Measurements from ENCODE around the gene IL1RL1.

Gene IL1RL1

DNA sequence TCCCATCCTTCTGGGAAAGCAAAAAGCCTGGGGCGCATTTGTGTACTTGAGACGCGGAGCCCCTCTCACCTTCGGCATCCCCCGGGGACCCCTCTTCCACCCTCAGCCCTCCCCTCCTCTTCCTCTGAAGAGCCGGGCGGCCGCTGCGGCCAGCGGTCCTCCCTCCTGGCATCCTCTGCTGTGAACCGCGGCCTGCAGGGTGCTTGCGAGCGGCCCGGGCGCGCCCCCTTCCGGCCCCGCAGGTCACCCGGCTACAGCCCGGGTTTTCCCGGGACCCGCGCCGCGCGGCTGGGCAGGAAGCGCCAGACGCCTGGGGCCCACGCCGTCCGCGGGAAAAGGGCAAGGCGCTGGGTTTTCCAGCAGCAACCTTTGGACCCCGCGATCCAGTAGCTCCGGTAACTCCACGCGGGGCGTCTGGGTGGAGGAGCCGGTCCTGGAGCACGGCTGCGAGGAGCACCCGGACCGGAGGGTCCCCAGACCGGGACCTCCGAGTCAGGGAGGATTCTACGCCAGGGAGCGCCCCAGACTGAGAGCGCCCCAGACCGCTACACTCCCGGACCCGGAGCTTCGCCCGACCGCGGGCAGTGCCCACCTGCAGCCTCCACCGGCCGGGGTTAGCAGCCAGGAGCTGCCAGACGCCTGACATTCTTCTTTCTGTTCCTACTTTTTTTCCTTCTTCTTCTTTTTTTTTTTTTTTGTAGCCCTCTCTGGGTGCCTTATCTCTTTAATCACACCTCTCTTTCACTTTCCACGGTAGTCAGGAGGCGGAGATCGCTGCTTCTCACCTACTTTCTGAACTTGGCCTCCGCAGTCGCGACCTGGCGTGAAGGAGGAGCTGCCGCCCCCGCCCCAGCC lies 44.4 kb downstream of the IL1RL1 start, which contains the start of gene IL18R1:
IL18R1 (plus strand) TSS at position 271 of the 855 bp plus-strand sequence. CDS start 6,865 bp downstream, outside the sequence.
- H3K4me1 Mint-ChIP-seq (ENCODE audit: low read depth in 2 of 2): peaks cover 27 to 39% of the 10 kb centered on the region in 2 donors
- H3K9me3 Mint-ChIP-seq: no peaks in the 10 kb centered on the region
- peaks cover 17% of the 10 kb centered on the region for H3K36me3 Mint-ChIP-seq (ENCODE audit: insufficient read depth)
- peak; percentile 88 for ATAC-seq (replicated peaks)
- H3K27me3 Mint-ChIP-seq: no peaks in the 10 kb centered on the region
- H3K27ac Mint-ChIP-seq: peak within 1 kb of the TSS; percentile 97 to 99
- DNase-seq: peak; percentile 51 to 58 (median 51)
- H3K4me3 Mint-ChIP-seq: peak within 1 kb of the TSS; percentile 98

DNA sequence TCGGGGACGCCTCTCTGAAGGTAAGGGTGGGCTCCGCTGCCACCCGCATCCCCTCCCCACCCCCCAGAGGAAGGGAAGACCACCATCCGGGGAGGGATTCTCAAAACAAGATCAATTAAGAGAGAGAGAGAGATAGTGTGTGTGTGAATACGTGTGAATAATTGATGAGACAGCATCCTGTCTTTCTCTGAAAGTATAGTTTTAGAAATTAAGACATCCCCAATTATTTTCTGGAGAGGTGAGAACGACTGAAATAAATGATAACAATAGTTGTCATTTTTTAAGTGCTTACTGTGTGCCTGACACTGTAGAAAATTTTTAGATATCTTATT lies 45.0 kb downstream of the IL1RL1 start:
- Mint-ChIP-seq H3K27me3 (no peaks in the 10 kb centered on the region), H3K27ac (peak overlapping the region; percentile 97 to 99), H3K4me3 (peak overlapping the region; percentile 98), H3K9me3 (no peaks in the 10 kb centered on the region), H3K4me1 (ENCODE audit: low read depth in 2 of 2) (peaks cover 30 to 41% of the 10 kb centered on the region in 2 donors), H3K36me3 (ENCODE audit: insufficient read depth) (peaks cover 17% of the 10 kb centered on the region)
- no peak for DNase-seq
- peak; percentile 20 for ATAC-seq (replicated peaks)

DNA sequence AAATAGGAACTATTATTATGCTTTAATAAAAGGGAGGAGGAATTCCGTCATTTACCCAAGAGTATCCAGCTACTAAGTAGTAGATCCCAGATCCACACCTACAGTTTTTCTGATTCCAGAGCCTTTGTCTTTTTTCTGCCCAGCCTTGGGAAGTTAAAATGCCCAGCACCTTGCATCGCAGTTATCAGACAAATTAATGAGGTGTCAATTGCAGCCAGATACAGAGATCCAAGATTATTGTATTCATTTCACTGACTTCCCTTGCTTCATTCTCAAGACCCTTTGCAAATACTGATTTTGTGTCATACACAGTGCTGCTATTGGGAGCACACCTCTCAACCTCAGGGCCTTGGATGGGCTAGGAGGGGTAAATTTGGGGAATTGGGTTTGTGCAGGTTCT lies 45.4 kb downstream of the IL1RL1 start:
- Mint-ChIP-seq H3K4me3 (peak overlapping the region; percentile 98), H3K27me3 (no peaks in the 10 kb centered on the region), H3K4me1 (ENCODE audit: low read depth in 2 of 2) (peaks cover 34 to 44% of the 10 kb centered on the region in 2 donors), H3K36me3 (ENCODE audit: insufficient read depth) (peaks cover 17% of the 10 kb centered on the region), H3K9me3 (no peaks in the 10 kb centered on the region), H3K27ac (peak overlapping the region; percentile 97 to 99)
- ATAC-seq (replicated peaks) (no peak), DNase-seq (no peak)

DNA sequence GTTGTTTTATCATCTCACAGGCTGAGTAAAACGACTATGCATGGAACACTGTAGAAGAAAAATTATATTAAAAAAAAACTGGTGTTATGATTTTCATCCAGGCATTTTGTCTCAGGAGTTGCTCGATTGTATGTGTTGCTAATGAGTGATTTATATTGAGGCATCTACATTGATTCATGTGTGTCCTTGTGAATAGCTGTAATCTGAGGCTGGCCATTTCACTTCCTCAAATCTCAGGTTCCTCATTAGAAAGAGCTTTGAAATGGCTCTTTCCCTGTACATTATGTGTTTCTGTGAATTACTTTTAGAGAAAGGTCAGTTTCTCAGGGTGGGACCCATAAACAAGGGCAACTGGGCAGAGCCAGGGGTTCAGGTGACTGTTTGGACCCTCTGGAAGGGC lies 46.6 kb downstream of the IL1RL1 start:
- Mint-ChIP-seq H3K9me3 (no peaks in the 10 kb centered on the region), H3K27ac (peak overlapping the region; percentile 97 to 99), H3K36me3 (ENCODE audit: insufficient read depth) (peaks cover 29% of the 10 kb centered on the region), H3K4me1 (ENCODE audit: low read depth in 2 of 2) (peaks cover 37 to 47% of the 10 kb centered on the region in 2 donors), H3K4me3 (peak overlapping the region; percentile 98), H3K27me3 (no peaks in the 10 kb centered on the region)
- ATAC-seq (replicated peaks) (no peak), DNase-seq (no peak)

DNA sequence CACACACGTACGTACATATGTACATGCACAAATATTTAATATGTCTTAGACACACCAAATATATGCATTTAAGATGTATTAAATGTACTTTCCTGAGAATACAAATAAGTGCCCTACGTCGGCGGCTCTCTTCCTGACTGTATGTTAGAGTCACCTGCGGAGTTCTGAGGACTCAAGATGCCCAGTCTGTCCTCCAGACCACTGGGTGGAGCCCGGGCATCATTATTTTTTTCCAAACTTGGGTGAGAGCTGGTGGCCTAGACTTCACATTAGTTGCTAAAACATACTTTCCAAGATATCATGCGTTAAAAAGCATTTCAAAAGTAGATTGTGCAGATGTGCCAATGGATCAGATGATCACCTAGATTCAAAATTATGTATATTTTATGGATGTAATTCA lies 47.1 kb downstream of the IL1RL1 start:
- H3K9me3 Mint-ChIP-seq: no peaks in the 10 kb centered on the region
- H3K27me3 Mint-ChIP-seq: no peaks in the 10 kb centered on the region
- ATAC-seq (replicated peaks): no peak
- H3K4me1 Mint-ChIP-seq (ENCODE audit: low read depth in 2 of 2): peaks cover 37 to 47% of the 10 kb centered on the region in 2 donors
- peak overlapping the region; percentile 97 to 99 for H3K27ac Mint-ChIP-seq
- peaks cover 34% of the 10 kb centered on the region for H3K36me3 Mint-ChIP-seq (ENCODE audit: insufficient read depth)
- peak overlapping the region; percentile 98 for H3K4me3 Mint-ChIP-seq
- no peak for DNase-seq

DNA sequence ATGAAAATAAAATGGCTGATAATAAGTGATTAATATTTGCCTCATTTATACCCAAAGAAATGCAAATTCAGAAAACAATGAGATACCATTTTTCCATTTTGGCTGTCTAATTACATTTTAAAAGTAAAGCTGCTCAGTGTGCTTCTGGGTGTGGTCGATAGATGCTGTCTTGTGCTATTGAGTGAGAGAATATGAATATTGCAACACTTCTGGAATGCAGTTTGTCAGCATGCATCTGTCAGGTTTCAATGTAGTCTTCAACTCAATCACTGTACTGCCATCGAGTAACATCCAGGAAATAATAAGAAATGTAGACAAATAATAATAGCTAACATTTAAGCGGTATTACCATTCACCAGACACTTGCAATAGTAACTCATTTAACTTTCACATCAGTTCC lies 48.2 kb downstream of the IL1RL1 start:
- DNase-seq (no peak), ATAC-seq (replicated peaks) (no peak)
- Mint-ChIP-seq H3K9me3 (no peaks in the 10 kb centered on the region), H3K36me3 (ENCODE audit: insufficient read depth) (peaks cover 34% of the 10 kb centered on the region), H3K4me3 (peak overlapping the region; percentile 98), H3K27me3 (no peaks in the 10 kb centered on the region), H3K27ac (peak overlapping the region; percentile 52 to 97), H3K4me1 (ENCODE audit: low read depth in 2 of 2) (peaks cover 37 to 49% of the 10 kb centered on the region in 2 donors)

DNA sequence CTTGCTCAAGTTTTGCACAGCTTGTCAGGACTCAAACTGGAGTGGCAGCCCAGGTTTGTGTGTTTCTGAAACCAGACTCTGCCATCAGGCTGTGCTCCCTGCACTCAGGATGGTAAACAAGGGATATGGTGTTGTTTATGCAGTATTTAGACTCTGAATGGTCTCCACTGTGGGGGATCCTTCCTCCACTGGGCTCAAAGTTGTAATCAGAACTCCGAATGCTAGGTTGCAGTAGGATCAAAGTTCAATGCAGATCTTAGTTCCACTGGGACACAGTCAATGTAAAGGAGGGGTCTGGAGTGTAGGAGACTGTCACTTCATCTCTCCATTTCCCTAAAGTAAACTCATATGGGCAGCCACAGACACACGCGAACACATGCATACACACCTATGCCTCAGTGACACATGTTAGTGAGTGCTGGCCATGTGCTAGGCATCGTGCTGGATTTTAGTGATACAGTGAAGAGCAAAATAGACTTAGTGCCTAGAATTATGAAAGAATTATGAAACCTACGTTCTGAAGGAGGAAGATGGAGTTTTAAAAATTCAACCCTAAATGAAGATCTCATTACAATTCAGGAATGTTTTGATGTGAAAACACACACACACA lies 50.4 kb downstream of the IL1RL1 start:
- peak overlapping the region in 1 of 2 donors; percentile 31 for H3K27ac Mint-ChIP-seq
- peaks cover 30% of the 10 kb centered on the region for H3K36me3 Mint-ChIP-seq (ENCODE audit: insufficient read depth)
- no peak overlapping the region for H3K4me3 Mint-ChIP-seq
- peaks cover 49 to 57% of the 10 kb centered on the region in 2 donors for H3K4me1 Mint-ChIP-seq (ENCODE audit: low read depth in 2 of 2)
- peaks cover 2 to 22% of the 10 kb centered on the region in 2 donors for H3K9me3 Mint-ChIP-seq
- DNase-seq (no peak), ATAC-seq (replicated peaks) (no peak)
- H3K27me3 Mint-ChIP-seq: no peaks in the 10 kb centered on the region

DNA sequence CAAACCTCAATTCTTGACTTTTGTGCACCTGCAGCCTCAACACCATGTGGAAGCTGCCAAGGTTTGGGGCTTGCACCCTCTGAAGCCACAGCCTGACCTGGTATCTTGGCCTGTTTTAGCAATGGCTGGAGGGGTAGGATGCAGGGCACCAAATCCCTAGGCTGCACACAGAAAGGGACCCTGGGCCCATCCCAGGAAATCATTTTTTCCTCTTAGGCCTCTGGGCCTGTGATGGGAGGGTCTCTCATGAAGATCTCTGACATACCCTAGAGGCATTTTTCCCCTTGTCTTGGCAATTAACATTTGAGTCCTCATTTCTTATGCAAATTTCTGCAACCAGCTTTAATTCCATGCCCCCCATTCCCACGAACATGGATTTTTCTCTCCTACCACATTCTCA lies 54.4 kb downstream of the IL1RL1 start:
- peaks cover 39% of the 10 kb centered on the region for H3K36me3 Mint-ChIP-seq (ENCODE audit: insufficient read depth)
- peak overlapping the region in 1 of 2 donors; percentile 73 for H3K4me3 Mint-ChIP-seq
- no peak for DNase-seq
- ATAC-seq (replicated peaks): no peak
- H3K4me1 Mint-ChIP-seq (ENCODE audit: low read depth in 2 of 2): peaks cover 57 to 59% of the 10 kb centered on the region in 2 donors
- H3K9me3 Mint-ChIP-seq: peaks cover 2 to 22% of the 10 kb centered on the region in 2 donors
- no peaks in the 10 kb centered on the region for H3K27me3 Mint-ChIP-seq
- peak overlapping the region; percentile 90 to 91 for H3K27ac Mint-ChIP-seq

DNA sequence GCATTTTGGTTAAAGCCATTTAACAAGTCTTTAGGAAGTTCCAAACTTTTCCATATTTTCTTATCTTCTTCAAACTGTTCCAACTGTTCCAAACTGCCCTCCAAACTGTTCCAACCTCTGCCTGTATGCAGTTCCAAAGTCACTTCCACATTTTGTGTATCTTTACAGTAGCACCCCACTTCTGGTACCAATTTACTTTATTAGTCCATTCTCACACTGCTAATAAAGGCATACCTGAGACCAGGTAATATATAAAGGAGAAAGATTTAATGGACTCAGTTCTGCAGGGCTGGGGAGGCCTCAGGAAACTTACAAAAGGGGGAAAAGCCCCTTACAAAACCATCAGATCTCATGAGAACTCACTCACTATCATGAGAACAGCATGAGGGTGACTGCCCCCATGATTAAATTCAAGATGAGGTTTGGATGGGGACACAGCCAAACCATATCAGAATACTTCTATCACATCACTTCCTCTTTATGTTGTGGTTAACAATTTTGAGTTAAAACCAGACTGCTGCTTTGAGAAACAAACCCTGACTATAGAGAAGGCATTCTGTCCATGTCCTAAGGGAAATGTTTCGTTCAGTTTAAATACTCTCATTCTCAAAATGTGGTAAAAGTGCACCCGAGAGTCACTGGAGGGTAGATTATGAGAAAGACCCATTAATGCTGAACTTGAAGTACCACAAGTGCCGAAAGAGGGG lies 55.2 kb downstream of the IL1RL1 start:
- Mint-ChIP-seq H3K4me1 (ENCODE audit: low read depth in 2 of 2) (peaks cover 56 to 58% of the 10 kb centered on the region in 2 donors), H3K27me3 (no peaks in the 10 kb centered on the region), H3K9me3 (peaks cover 2 to 22% of the 10 kb centered on the region in 2 donors), H3K4me3 (peak overlapping the region; percentile 73 to 80), H3K27ac (peak overlapping the region; percentile 90 to 91), H3K36me3 (ENCODE audit: insufficient read depth) (peaks cover 43% of the 10 kb centered on the region)
- peak in 2 of 3 experiments; percentile 14 to 20 for DNase-seq
- ATAC-seq (replicated peaks): peak; percentile 39

DNA sequence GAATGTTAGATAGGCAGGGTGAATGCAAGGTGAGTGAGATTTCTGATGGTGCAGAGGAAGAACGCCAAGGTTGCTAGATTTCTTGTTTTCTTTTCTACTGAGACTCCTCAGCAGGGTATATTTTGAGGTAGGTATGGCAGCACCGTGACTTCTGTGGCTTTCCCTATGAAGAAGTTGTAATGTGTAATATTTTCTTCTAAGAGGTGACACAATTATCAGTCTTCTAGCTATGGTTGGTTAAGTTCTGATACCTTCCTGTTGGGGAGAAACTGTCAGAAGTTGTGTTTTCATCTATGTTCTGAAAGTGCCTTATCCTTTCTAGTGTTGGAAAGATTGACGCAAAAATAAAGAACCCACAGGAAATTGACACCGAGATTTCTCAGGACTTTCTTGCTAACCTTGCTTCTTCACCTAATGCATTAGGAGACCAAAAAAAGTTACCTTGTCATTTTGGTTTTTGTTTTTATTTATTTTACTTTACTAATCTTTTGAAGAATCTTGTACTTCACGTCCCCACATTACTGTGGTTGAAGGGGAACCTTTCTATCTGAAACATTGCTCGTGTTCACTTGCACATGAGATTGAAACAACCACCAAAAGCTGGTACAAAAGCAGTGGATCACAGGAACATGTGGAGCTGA lies 56.1 kb downstream of the IL1RL1 start:
- H3K4me3 Mint-ChIP-seq: peak overlapping the region; percentile 73 to 80
- no peaks in the 10 kb centered on the region for H3K27me3 Mint-ChIP-seq
- H3K27ac Mint-ChIP-seq: peak overlapping the region; percentile 90 to 91
- H3K4me1 Mint-ChIP-seq (ENCODE audit: low read depth in 2 of 2): peaks cover 50 to 53% of the 10 kb centered on the region in 2 donors
- H3K9me3 Mint-ChIP-seq: peaks cover 2 to 22% of the 10 kb centered on the region in 2 donors
- H3K36me3 Mint-ChIP-seq (ENCODE audit: insufficient read depth): peaks cover 36% of the 10 kb centered on the region
- ATAC-seq (replicated peaks) (peak; percentile 82), DNase-seq (peak; percentile 26 to 35 (median 32))

DNA sequence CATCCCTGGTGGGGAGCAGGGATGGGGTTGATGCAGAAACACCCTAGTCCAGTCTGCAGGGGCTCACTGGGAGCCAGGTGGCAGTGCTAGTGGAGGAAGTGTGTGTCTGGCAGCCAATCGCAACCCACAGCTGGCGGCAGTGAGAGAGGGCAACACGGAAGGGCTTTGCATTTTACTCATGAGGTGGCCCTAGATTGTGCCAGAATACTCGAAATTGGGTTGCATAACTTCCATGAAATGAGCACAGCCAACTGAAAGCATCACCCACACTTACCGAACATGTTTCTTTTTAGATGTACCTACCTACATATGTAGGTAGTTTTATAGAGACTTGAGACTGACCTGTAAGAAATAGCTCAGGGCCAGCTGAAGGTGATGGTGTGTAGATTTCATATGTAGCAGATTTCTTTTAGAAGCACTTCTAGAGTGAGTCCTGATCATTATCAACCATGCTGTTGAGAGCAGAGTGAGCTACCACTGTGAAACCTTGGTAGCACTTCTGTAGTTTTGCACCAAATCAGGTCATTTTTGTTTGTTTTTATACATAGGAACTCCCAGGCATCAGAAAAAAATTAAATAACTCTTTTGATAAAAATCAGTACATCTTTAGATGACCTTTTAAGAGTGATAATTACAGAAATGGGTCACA lies 57.2 kb downstream of the IL1RL1 start:
- peaks cover 2 to 22% of the 10 kb centered on the region in 2 donors for H3K9me3 Mint-ChIP-seq
- H3K4me3 Mint-ChIP-seq: peak overlapping the region; percentile 73 to 80
- peaks cover 50 to 53% of the 10 kb centered on the region in 2 donors for H3K4me1 Mint-ChIP-seq (ENCODE audit: low read depth in 2 of 2)
- peaks cover 29% of the 10 kb centered on the region for H3K36me3 Mint-ChIP-seq (ENCODE audit: insufficient read depth)
- ATAC-seq (replicated peaks) (peak; percentile 30), DNase-seq (peak; percentile 8 to 21 (median 14))
- H3K27ac Mint-ChIP-seq: peak overlapping the region; percentile 90 to 91
- H3K27me3 Mint-ChIP-seq: no peaks in the 10 kb centered on the region

DNA sequence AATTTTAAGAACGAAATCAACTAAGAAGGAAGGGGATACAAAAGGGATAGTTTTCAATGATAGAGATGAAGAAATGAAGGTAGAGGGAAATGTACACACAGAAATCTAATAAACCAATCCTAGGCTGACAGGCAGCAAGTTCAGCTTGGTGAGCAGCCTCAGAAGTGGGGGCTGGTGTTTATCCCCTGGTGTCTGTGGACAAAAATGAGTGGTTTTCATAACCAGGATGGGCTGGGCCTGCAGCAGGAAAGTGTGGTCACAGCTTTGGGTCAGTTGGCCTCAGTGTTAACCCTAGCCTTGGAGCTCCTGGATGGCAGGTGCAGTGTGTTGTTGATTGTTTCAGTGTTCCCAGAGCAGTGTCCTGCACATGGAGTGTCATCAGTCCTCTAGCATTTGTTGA lies 58.5 kb downstream of the IL1RL1 start:
- no peak for DNase-seq
- peaks cover 48 to 50% of the 10 kb centered on the region in 2 donors for H3K4me1 Mint-ChIP-seq (ENCODE audit: low read depth in 2 of 2)
- H3K27me3 Mint-ChIP-seq: no peaks in the 10 kb centered on the region
- peak overlapping the region; percentile 90 to 91 for H3K27ac Mint-ChIP-seq
- peaks cover 37% of the 10 kb centered on the region for H3K36me3 Mint-ChIP-seq (ENCODE audit: insufficient read depth)
- H3K9me3 Mint-ChIP-seq: peaks cover 2 to 19% of the 10 kb centered on the region in 2 donors
- ATAC-seq (replicated peaks): no peak
- no peak overlapping the region for H3K4me3 Mint-ChIP-seq

Measured in effector memory CD8-positive, alpha-beta T cell (primary cell).